AG04449 (cell line): ENCODE results near the gene ADAM15.
A peak's percentile ranks its signal among the peaks of the same experiment; 100 is the strongest.

Experiments used
- CTCF ChIA-PET: fragments of 350-600 bp; formaldehyde crosslinking; extraction: SDS; loops from one replicate; lab custom pipeline; 2021; ENCODE audit warnings: antibody characterized with exemption; lab: Yijun Ruan, JAX
- POLR2A ChIA-PET: fragments of 400-600, 350-600 bp; formaldehyde crosslinking; extraction: SDS; loops from one replicate; lab custom pipeline; 2020; ENCODE audit warnings: antibody characterized with exemption, inconsistent platforms; lab: Yijun Ruan, JAX
- DNase-seq: peaks from one replicate; pipeline ENCODE4 v3.0.0-alpha.2; 2010; ENCODE audit warnings: low read depth, low spot score
- H3K4me3 ChIP-seq: 2 replicates; pipeline ENCODE4 v1.5.1; 2011; ENCODE audit warnings: low read depth, mild to moderate bottlenecking, control low read depth, low read length
- TF ChIP-seq, protein P1 (sequence below): IDR thresholded peaks from one replicate; pipeline ENCODE4 v1.5.1; 2011; ENCODE audit warnings: mild to moderate bottlenecking, moderate library complexity, low read length, control low read depth, inconsistent platforms; ENCODE audit not compliant: insufficient read depth; ENCODE audit errors: missing control alignments

The ADAM15 gene

DNA sequence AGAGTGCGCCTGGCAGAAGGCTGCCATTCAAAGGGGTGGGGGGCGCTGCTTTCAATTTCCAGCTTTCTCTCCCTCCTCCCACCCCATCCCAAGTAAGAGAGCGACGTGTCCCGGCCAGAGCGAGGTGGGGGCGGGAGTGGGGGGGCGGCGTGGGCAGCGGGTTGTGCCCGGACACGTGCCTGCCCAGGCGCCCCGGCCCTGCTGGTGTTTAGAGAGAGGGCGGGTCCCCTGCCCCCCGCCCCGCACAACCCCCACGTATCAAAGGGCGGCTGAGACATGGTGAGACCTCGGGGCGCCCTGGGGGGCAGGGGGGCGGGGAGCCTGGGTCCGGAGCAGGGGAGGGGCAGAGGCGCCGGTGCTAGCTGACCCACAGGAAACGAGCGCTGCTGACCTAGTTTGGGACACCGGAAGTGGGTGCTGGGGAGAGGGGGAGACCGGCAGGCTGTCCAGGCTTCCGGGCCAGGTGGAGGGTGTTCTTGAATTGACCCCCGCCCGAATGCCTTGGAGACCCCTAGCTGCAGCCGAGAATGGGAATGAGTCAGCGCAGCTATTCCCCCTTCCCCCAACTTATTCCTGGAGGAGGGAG is 47.3 kb upstream of the ADAM15 start:
- DNase-seq = no peak
- POLR2A ChIA-PET = interaction anchor here (0.7 to 1.6 kb wide), 2 partner anchors 29 to 34 kb away, joined by 3 to 8 read pairs; partner anchors contain the start of gene SHC1
- TF ChIP-seq, protein P1, sequence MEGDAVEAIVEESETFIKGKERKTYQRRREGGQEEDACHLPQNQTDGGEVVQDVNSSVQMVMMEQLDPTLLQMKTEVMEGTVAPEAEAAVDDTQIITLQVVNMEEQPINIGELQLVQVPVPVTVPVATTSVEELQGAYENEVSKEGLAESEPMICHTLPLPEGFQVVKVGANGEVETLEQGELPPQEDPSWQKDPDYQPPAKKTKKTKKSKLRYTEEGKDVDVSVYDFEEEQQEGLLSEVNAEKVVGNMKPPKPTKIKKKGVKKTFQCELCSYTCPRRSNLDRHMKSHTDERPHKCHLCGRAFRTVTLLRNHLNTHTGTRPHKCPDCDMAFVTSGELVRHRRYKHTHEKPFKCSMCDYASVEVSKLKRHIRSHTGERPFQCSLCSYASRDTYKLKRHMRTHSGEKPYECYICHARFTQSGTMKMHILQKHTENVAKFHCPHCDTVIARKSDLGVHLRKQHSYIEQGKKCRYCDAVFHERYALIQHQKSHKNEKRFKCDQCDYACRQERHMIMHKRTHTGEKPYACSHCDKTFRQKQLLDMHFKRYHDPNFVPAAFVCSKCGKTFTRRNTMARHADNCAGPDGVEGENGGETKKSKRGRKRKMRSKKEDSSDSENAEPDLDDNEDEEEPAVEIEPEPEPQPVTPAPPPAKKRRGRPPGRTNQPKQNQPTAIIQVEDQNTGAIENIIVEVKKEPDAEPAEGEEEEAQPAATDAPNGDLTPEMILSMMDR = no peak
- CTCF ChIA-PET = interaction anchor here (0.7 to 17.2 kb wide), 7 partner anchors 8 to 169 kb away, joined by 3 to 244 read pairs (median 3); partner anchors contain the start of genes KRTCAP2 and PBXIP1
- peak overlapping the region; percentile 93 for H3K4me3 ChIP-seq

DNA sequence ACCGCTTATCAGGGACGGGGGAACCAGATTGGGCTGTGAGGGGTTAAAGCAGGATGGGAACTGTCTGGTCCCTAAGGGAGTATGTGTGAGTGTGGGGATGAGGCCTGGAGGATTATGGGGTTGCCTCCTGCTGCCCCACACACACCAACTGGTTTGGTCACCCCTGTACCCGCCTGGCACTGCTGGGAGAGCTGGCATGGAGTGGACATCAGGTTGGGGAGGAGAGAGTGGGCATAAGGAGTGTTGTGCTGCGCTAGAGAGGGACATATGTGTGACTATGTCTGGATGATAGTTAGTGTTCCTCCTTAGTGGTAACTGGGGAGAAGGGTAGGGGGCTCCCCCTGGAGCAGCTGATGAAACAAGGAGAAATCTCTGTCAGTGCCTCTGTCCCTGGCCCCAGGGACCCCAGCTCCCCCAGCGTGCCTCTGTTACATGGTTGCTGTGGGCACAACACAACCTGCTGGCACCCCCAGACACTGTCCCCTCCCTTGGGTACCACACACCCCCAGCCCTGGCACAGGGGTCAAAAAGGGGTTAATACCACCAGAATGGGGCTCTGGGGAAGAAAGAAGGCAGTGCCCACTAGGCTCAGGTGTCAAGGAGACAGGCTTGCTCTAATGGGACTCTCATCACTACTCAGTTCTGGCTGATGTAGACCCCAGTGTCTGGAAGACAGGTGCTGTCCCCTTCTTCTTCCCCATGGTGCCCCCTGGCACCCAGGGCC is 46.6 kb upstream of the ADAM15 start:
- ChIA-PET POLR2A (interaction anchor here (1.6 kb wide), 1 partner anchor 34 kb away, joined by 8 read pairs; the partner anchor contains the start of gene SHC1), CTCF (interaction anchor here (0.7 to 17.2 kb wide), 6 partner anchors 9 to 169 kb away, joined by 3 to 244 read pairs (median 3); partner anchors contain the start of genes KRTCAP2 and PBXIP1)
- peak overlapping the region; percentile 93 for H3K4me3 ChIP-seq
- no peak for DNase-seq
- TF ChIP-seq, protein P1 = no peak

DNA sequence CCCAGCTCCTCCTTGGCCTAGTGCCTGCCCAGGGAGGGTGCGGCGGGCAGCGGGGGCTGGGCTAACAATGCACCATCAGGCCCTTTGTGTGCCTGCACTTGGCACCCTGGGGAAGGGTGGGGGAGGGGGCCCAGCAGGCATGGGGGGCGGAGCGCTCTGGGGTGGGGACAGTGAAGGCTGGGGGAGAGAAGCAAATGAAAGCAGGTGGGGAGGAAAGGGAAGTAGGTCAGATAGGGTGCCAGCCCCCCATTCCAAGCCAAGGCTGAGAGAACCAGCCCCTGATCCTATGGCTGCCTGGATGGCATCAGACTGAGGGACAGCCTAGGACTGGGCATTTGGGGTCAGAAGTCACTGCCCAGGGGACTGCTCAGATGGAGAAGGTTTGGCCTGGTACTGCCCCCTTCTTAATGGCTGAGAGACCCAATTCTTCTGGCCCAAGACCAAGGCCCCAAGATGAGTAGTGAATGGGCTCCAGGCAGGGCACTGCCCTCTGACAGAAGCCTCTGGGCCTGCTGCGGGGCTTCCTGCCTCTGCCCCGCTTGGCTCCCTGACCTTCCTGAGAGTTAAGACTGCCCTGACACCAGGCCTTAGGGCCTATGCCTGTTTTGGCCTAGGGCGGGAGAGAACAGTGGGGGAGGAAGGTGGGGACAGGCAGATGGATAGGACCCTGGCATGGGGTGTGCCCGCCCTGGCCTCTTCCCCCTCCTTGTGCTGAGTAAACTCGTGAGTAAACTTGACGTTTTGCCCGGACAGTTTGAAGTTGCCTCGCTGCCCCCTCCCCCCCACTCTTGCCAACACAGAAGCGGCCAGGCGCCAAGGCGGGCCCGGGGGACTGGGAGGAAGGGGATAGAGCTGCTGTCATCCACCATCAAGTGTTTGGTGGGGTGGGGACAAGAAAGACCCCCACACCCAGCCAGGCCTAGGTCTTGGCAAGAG is 45.8 kb upstream of the ADAM15 start:
- DNase-seq = no peak
- POLR2A ChIA-PET = no interaction called here
- CTCF ChIA-PET = interaction anchor here (1.1 to 17.2 kb wide), 5 partner anchors 10 to 168 kb away, joined by 3 to 244 read pairs (median 4); partner anchors contain the start of genes KRTCAP2, PBXIP1 and PYGO2
- H3K4me3 ChIP-seq = no peak overlapping the region
- TF ChIP-seq, protein P1 = no peak

DNA sequence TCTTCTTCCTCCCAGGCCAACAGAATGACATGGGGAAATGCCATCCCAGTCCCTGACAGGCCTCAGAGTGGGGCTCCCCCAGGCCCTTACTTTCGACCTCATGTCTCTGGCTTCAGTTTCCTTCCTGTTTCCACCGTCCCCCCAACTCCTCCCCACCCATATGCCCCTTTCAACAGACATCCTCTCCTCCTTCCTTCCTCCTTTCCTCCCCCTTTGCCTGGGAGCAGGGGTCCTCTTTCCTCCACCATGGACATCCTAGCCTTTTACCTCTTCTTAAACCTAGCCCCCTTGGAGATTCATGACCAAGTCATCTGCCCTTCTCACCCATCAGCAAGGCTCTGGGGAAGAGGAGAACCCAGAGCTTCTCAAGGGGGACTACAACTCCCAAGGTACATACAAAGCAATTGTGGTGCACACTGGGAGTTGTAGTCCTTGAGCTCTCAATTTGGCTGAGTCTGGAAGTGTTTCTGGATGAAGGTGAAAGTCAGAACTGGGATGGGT is 44.5 kb upstream of the ADAM15 start:
- DNase-seq = no peak
- ChIA-PET POLR2A (no interaction called here), CTCF (interaction anchor here (1.0 to 17.2 kb wide), 3 partner anchors 12 to 53 kb away, joined by 4 to 244 read pairs (median 4); partner anchors contain the start of gene PYGO2)

DNA sequence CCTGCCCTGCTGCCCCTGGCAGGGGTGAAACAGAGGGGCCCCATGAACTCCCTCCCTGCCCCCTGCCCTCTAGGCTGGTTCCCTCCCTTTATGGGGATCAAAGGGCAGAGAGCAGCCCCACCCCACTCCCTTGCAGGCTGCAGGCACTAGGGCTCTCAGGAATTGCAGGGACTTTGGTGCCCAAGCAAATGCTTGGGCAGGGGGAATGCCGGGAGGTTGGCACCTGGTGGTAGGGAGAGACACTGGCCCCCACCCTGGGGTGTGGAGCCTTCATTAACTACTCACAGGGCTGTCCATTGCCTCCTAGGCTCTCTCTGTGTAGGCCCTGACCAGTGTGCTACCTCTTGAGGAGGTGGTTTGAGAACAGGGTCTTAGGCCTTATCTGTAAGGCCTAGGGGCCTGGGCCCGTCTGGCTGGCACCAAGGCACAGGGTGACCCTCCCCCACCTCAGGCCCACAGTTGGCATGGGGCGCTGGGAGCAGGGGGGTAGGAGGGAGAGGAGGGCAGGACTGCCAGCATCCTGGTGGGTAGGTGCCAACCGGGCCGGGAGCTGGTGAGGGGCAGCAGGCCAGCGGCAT is 43.8 kb upstream of the ADAM15 start:
- H3K4me3 ChIP-seq = no peak overlapping the region
- ChIA-PET POLR2A (no interaction called here), CTCF (interaction anchor here (0.8 to 17.2 kb wide), 6 partner anchors 8 to 78 kb away, joined by 3 to 244 read pairs (median 4); partner anchors contain the start of gene ADAM15)
- TF ChIP-seq, protein P1 = no peak
- DNase-seq = no peak

More for the DNA sequence above, 44.5 kb upstream of the ADAM15 start:
- TF ChIP-seq, protein P1 = no peak
- H3K4me3 ChIP-seq = no peak overlapping the region
